ENCODE measurements around the gene TPRG1.

GRCh38 chr3:189353318-189353965 lies 181.7 kb downstream of the TPRG1 start:
- TF ChIP-seq POLR2A (IDR thresholded peaks at IDR 0.05; ENCODE audit: low read length) (no peak), GATA1 (IDR thresholded peaks at IDR 0.05; ENCODE audit: low read depth, low read length) (no peak)

Data from erythroblast (primary cell).